Bronchus fibroblast of lung (primary cell): ENCODE results near the gene CD164. TPM values are rescaled to one million over a fixed set of nuclear protein-coding genes. Genes with fewer than 3 reads are reported as not detected.

Experiments used
- total RNA-seq: library from RNA; depleted of rRNA; stranded (reverse); fragments of >200 nt; gene quantifications from 2 replicates; pipeline ENCODE4 v1.2.3, GENCODE V29; 2015

The CD164 gene
- total RNA-seq = 85.2 and 113 TPM in 2 replicates

GRCh38 chr6:109381747-109382575 lies at the start of gene CD164:
Gene CD164, minus strand, starts transcription at chr6:109382467. Its CDS starts 89 bp downstream, at chr6:109382378.

Other genes with a start within 250 kb of the CD164 start
- 1.5 and 2.4 TPM in 2 replicates for gene PPIL6, start 58.2 kb upstream of the CD164 start, total RNA-seq
- 7.6 and 11.6 TPM in 2 replicates for gene SMPD2, start 58.3 kb upstream of the CD164 start, total RNA-seq
- 43.4 and 45.1 TPM in 2 replicates for gene MICAL1, start 73.3 kb upstream of the CD164 start, total RNA-seq
- 4.2 and 5.2 TPM in 2 replicates for gene ZBTB24, start 100.8 kb upstream of the CD164 start, total RNA-seq